Endometrial microvascular endothelial cells (primary cell): ENCODE measurements around the gene DAND5. TPM values are rescaled to one million over a fixed set of nuclear protein-coding genes. Genes with fewer than 3 reads are reported as not detected.
"Not testable (repeated sequence)": the region's sequence is repeated elsewhere in the genome, so short reads cannot be mapped to it uniquely, and the experiment has no call there.

Experiments
- in situ Hi-C: cut with HindIII; loops from 2 replicates; pipeline ENCODE4 v1.10.0; 2017; ENCODE audit warnings: low sequenced_read_pairs, low pct_unique_long_range_greater_than_20kb; ENCODE audit errors: inconsistent ontology term
- total RNA-seq: library from RNA; depleted of rRNA; stranded (reverse); fragments of >200 nt; gene quantifications from one replicate; pipeline ENCODE4 v1.2.3, GENCODE V29; 2015; ENCODE audit errors: inconsistent ontology term

DAND5 gene
- total RNA-seq, 1 donor from 2014 or later: not detected

DNA sequence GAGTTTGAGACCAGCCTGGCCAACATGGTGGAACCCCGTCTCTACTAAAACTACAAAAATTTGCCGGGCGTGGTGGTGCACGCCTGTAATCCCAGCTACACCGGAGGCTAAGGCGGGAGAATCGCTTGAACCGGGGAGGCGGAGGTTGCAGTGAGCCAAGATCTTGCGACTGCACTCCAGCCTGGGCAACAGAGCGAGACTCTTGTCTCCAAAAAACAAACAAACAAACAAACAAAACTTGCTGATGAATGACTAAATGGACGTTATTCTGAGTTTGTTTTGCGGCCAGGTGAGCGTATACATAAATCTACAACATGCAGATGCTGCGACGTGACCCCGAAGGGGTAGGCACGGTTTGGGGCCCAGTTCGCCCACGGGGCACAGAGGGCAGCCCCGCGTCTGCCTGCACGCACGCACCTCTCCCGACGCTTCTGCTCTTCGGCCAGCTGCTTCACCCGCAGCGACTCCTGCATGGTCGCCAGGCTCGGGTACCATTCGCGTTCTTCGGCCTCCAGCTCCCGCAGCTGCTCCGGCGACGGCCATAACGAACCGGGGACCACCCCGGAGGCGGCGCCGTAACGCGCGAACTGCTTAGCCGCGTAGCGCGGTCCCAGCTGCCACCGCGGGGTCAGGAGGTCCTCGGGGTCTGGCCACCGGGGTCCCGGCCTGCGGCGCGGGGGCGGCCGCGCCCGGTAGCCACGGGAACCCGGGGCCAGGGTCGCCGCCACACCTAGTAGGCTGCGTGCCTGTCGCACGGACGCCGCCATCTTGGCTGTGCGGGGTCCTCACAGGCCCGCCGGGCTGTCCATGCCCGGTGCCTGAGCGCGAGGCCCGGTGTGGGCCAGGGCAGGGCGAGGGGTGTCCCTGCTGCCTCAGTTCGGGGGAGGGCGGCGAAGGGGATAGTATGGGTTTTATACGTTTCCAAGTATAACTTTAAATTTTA is 12.7 kb upstream of the DAND5 start, which contains the start of gene GADD45GIP1:
TSS of gene GADD45GIP1 (minus strand) at position 778 of the 943 bp plus-strand sequence. CDS start at position 767, 11 bp downstream.
- in situ Hi-C loops: no loop called here

DNA sequence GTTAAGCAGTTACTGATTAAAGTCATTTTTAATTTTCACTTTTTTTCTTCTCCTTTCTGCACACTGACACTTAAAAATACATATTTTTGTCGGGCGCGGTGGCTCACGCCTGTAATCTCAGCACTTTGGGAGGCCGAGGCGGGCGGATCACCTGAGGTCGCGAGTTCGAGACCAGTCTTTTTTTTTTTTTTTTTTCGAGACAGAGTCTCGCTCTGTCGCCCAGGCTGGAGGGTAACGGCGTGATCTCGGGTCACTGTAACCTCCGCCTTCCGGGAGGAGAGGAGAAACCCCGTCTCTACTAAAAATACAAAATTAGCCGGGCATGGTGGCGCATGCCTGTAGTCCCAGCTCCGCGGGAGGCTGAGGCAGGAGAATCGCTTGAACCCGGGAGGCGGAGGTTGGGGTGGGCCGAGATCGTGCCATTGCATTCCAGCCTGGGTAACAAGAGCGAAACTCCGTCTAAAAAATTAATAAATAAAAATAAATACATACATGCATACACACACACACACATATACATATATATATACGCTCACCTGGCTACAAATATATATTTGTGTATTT is 11.9 kb upstream of the DAND5 start:
- in situ Hi-C loops: not testable (repeated sequence)

DNA sequence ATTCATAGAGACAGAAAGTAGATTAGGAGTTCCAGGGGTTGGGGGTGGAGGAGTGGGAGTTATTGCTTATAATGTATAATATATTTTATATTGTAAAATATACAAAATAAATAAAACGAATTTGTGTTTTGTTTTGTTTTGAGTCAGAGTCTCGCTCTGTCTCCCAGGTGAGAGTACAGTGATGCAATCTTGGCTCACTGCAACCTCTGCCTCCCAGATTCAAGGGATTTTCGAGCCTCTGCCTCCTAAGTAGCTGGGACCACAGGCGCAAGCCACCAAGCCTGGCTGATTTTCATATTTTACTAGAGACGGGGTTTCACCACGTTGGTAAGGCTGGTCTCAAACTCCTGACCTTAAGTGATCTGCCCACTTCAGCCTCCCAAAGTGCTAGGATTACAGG is 9.9 kb upstream of the DAND5 start:
- in situ Hi-C loops: no loop called here

GRCh38 chr19:12965017-12965811 is 4.2 kb upstream of the DAND5 start:
- in situ Hi-C loops: no loop called here

DNA sequence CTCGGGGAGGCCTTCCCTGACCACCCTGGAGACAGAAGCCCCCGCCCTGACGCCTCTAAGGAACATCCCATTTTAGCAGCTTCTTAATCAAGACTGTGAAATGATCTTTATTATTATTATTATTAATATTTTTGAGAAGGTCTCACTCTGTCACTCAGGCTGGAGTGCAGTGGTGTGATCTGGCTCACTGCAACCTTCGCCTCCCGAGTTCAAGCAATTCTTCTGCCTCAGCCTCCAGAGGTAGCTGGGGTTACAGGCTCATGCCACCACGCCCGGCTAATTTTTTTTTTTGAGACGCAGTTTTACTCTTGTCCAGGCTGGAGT is 3.6 kb upstream of the DAND5 start:
- in situ Hi-C loops: no loop called here

- in situ Hi-C loops: no loop called here
These were observed 1.5 kb upstream of the DAND5 start for GRCh38 chr19:12967907-12968306.

- in situ Hi-C loops: no loop called here
These were observed 869 bp downstream of the DAND5 start for GRCh38 chr19:12970070-12970820.

- in situ Hi-C loops: no loop called here
These were observed 3.9 kb downstream of the DAND5 start for GRCh38 chr19:12973236-12973635.

GRCh38 chr19:12974301-12975220 is 5.2 kb downstream of the DAND5 start:
- in situ Hi-C loops: no loop called here

GRCh38 chr19:12975221-12975741 is 5.9 kb downstream of the DAND5 start:
- in situ Hi-C loops: no loop called here

DNA sequence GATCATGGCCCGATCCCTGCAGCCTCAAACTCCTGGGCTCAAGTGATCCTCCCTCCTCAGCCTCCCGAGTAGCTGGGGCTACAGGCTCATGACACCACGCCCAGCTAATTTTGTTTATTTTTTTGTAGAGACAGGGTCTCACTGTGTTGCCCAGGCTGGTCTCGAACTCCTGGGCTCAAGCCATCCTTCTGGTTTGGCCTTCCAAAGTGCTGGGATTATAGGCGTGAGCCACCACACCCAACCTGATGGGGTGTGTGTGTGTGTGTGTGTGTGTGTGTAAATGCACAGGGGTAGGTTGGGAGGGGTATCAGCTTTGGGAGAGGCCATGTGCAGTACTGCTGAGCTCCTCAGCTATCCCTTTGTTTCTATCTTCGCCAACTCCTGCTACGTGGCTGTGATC is 6.7 kb downstream of the DAND5 start:
- in situ Hi-C loops: not testable (repeated sequence)

DNA sequence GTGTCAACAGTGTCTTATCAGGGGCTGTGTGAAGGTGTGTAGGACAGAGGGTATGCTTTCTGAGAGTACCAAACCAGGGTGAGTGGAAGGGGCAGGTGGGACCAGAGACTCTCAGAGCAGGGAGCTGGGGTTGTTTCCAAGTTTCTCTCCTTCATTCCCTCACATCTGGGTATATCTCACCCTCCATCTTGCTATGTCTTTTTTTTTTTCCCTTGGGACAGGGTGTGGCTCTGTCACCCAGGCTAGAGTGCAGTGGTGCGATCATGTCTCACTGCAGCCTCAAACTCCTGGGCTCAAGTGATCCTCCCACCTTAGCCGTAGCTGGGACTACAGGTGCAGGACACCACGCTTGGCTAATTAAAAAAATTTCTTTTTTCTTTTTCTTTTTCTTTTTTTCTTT is 10.6 kb downstream of the DAND5 start:
- in situ Hi-C loops: no loop called here

- in situ Hi-C loops: no loop called here
These were observed 13.3 kb downstream of the DAND5 start for GRCh38 chr19:12982648-12983047.

DNA sequence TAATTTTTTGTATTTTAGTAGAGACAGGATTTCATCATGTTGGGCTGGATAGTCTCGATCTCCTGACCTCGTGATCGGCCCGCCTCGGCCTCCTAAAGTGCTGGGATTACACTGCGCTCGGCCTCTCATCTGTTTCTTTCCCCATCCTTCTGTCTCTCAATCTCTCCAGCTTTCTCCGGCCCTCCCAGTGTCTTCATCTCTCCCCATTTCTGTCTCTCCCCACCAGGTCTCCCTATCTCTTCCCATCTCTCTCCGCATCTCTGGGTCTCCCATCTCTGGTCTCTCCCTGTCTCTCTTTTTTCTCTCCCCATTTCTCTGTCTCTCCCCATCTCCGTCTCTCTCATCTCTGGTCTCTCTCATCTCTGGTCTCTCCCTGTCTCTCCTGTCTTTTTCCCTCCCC is 13.7 kb downstream of the DAND5 start:
- in situ Hi-C loops: no loop called here

- in situ Hi-C loops: no loop called here
These were observed 14.3 kb downstream of the DAND5 start for GRCh38 chr19:12983542-12984142.

- in situ Hi-C loops: no loop called here
These were observed 14.8 kb downstream of the DAND5 start for GRCh38 chr19:12984143-12984627.

DNA sequence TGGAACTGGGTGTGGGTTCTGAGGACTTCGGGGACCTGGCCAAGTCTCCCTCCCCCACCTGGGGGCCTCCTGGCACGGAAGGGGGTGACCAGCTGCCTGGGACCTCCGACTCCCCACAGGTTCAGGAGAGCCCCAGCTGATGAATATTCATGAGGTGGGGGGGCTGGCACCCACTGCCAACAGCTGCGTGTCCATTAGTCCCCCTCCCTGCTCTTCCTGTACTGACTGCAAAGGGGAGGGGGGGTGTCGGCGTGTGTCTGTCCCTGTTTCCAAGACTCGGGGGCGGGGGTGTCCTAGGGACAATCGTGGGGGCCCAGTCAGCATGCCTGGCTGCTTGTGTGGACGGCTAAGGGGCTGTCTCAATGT is 15.3 kb downstream of the DAND5 start:
- in situ Hi-C loops: no loop called here
